Gastroesophageal sphincter (tissue), 4 donors: ENCODE data around the gene P2RY2. TPM values are rescaled to one million over a fixed set of nuclear protein-coding genes. Genes with fewer than 3 reads are reported as not detected.

ENCODE experiments used
- ATAC-seq: fragments of 150-250 bp; one replicate; pipeline ENCODE4 v1.9.1; 2016; ENCODE audit warnings: mild to moderate bottlenecking, moderate library complexity
- H3K27ac ChIP-seq, 4 donors: fragments of 200-600 bp; sonication (generic) in 3 of 4; 1 replicate in 3 of 4; 2 replicates in 1 of 4; pipeline ENCODE4 v1.5.1; 2016 to 2019
- H3K27me3 ChIP-seq: fragments of 200-600 bp; sonication (generic); one replicate; pipeline ENCODE4 v1.5.1; 2019
- H3K36me3 ChIP-seq, 2 donors: fragments of 200-600 bp; sonication (generic); one replicate each; pipeline ENCODE4 v1.5.1; 2019; ENCODE audit warnings: control low read depth in 1 of 2
- H3K4me1 ChIP-seq, 3 donors: fragments of 200-600 bp; sonication (generic); 1 replicate in 2 of 3; 2 replicates in 1 of 3; pipeline ENCODE4 v1.5.1; 2016 to 2019; ENCODE audit warnings: control low read depth in 2 of 3
- H3K4me3 ChIP-seq, 2 donors: fragments of 200-600 bp; sonication (generic); one replicate each; pipeline ENCODE4 v1.5.1; 2019; ENCODE audit warnings: mild to moderate bottlenecking in 1 of 2, moderate library complexity in 1 of 2
- H3K9me3 ChIP-seq, 3 donors: fragments of 200-600 bp; sonication (generic); one replicate each; pipeline ENCODE4 v1.5.1; 2017 to 2019; ENCODE audit warnings: control low read depth in 2 of 3
- EP300 ChIP-seq: sonication (generic); formaldehyde crosslinking; IDR thresholded peaks from one replicate; pipeline ENCODE4 v1.6.1; 2017; ENCODE audit warnings: antibody characterized with exemption, mild to moderate bottlenecking
- POLR2A ChIP-seq, 2 donors: fragments of 450-650 bp; IDR thresholded peaks; one replicate each; pipeline ENCODE4 v1.6.1; 2017; ENCODE audit warnings: antibody characterized with exemption in 2 of 2, mild to moderate bottlenecking in 2 of 2, moderate library complexity in 1 of 2
- POLR2AphosphoS5 ChIP-seq: sonication (generic); formaldehyde crosslinking; IDR thresholded peaks from one replicate; pipeline ENCODE4 v1.6.1; 2017; ENCODE audit warnings: antibody characterized with exemption
- WGBS, 2 donors: methylation state at CpG; one replicate each; pipeline ENCODE4 v1.1.5; 2018; ENCODE audit warnings: low coverage in 1 of 2; 5-methylcytosine and 5-hydroxymethylcytosine counted together
- total RNA-seq, 4 donors: library from RNA; depleted of rRNA; stranded (reverse); fragments of >200 nt; gene quantifications; one replicate each; pipeline ENCODE4 v1.1.0, GENCODE V29; 2016
- TF ChIP-seq, protein P1 (sequence below), 4 experiments: fragments of 200-600 bp in 2 of 4; fragments of 450-650 bp in 2 of 4; sonication (generic) in 1 of 4; IDR thresholded peaks; one replicate each; pipeline ENCODE4 v1.5.1; 2017 to 2019; ENCODE audit warnings: antibody characterized with exemption in 4 of 4, mild to moderate bottlenecking in 2 of 4, moderate library complexity in 2 of 4

The P2RY2 gene
- total RNA-seq: 1 to 10 TPM in 2 of 4 donors, under 1 TPM in 2; 0.35 to 2.5 (median 0.89) TPM

- 0% methylated on average over 3 to 10 of the region's 81 CpGs for WGBS, 2 donors
- H3K9me3 ChIP-seq: no peaks in the 10 kb centered on the region
- no peaks in the 10 kb centered on the region for H3K36me3 ChIP-seq
- H3K4me3 ChIP-seq: peak within 1 kb of the TSS; percentile 21 to 59
- peak within 1 kb of the TSS in 1 of 4 donors; percentile 43 for H3K27ac ChIP-seq
- TF ChIP-seq, protein P1, sequence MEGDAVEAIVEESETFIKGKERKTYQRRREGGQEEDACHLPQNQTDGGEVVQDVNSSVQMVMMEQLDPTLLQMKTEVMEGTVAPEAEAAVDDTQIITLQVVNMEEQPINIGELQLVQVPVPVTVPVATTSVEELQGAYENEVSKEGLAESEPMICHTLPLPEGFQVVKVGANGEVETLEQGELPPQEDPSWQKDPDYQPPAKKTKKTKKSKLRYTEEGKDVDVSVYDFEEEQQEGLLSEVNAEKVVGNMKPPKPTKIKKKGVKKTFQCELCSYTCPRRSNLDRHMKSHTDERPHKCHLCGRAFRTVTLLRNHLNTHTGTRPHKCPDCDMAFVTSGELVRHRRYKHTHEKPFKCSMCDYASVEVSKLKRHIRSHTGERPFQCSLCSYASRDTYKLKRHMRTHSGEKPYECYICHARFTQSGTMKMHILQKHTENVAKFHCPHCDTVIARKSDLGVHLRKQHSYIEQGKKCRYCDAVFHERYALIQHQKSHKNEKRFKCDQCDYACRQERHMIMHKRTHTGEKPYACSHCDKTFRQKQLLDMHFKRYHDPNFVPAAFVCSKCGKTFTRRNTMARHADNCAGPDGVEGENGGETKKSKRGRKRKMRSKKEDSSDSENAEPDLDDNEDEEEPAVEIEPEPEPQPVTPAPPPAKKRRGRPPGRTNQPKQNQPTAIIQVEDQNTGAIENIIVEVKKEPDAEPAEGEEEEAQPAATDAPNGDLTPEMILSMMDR (IDR thresholded peaks at IDR 0.05): peak in 3 of 4 experiments; percentile 25 to 60 (median 42)
- TF ChIP-seq POLR2AphosphoS5: no peak
- no peak for TF ChIP-seq POLR2A (IDR thresholded peaks at IDR 0.05)
- peaks cover 0 to 21% (median 5%) of the 10 kb centered on the region in 3 donors for H3K4me1 ChIP-seq
- H3K27me3 ChIP-seq: peaks cover 19% of the 10 kb centered on the region
- peak; percentile 82 for ATAC-seq
These were observed at the start of gene P2RY2 for GRCh38 chr11:73218106-73218829. Gene P2RY2 (plus strand): TSS chr11:73218281. CDS start chr11:73234160, 15,879 bp downstream.

DNA sequence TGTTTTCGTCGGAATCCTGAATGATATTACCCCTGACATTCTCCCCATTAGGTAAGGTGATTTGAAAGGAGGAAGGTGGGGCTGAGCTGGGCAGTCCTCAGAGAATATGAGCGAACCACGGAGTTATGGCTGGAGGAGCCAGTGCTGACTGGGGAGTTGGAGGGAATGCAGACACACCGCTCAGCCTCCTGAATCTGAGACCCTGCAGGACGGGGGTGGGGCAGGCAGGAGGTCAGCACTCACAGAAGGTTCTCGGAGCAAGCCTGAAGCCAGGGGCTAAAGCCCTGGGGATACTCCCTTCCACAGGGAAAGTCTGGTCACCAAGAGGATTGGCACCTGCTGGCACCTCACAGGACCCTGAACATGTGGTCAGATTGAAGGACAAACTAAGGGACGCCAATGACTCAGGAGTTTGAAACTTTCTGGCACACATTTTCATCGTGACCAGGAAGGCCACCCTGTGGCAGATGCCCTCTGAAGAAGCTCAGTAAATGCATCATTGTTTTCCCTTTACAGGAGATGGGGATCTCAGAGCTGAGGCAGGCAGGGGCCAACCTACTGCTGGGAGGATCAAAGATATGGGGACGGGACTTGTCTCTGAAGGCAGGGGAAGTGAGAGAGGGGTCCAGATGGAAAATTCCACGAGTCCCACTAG is 49.0 kb upstream of the P2RY2 start:
- no peak overlapping the region for H3K4me3 ChIP-seq
- no peaks in the 10 kb centered on the region for H3K9me3 ChIP-seq
- no peak for TF ChIP-seq EP300
- no peak for TF ChIP-seq POLR2A (IDR thresholded peaks at IDR 0.05)
- ATAC-seq: no peak
- no peaks in the 10 kb centered on the region for H3K27me3 ChIP-seq
- peaks cover 0 to 7% (median 5%) of the 10 kb centered on the region in 3 donors for H3K4me1 ChIP-seq
- H3K27ac ChIP-seq: no peak overlapping the region
- WGBS, 2 donors: 94 to 100% methylated on average over 3 of the region's 11 CpGs
- no peaks in the 10 kb centered on the region for H3K36me3 ChIP-seq

DNA sequence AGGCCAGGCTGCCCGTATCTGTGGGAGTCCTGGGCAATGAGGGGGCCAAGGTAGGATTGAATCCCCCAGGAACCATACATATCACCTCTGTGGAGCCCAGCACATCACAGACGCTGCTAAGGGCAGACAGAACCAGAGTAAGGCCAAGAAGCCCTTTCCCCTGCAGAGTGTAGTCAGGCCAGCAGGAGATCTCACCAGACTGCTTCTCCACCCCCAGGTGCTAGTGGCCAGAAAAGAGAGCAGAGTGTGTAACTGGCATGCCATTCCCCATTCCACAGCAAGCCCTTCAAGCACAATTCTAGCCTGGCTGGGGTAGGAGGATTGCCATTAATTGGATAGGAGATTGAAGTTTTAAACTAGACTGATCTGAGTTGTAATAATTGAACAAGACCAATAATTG is 47.9 kb upstream of the P2RY2 start:
- H3K4me1 ChIP-seq: peaks cover 0 to 7% (median 7%) of the 10 kb centered on the region in 3 donors
- no CpG with 5 or more reads among the region's 2 CpGs for WGBS, 2 donors
- H3K36me3 ChIP-seq: no peaks in the 10 kb centered on the region
- H3K9me3 ChIP-seq: no peaks in the 10 kb centered on the region
- H3K4me3 ChIP-seq: no peak overlapping the region
- TF ChIP-seq, protein P1 (IDR thresholded peaks at IDR 0.05): no peak
- ATAC-seq: no peak
- no peaks in the 10 kb centered on the region for H3K27me3 ChIP-seq
- no peak overlapping the region for H3K27ac ChIP-seq

- H3K27me3 ChIP-seq: no peaks in the 10 kb centered on the region
- no peak overlapping the region for H3K27ac ChIP-seq
- H3K9me3 ChIP-seq: no peaks in the 10 kb centered on the region
- ATAC-seq: no peak
- H3K4me3 ChIP-seq: no peak overlapping the region
- TF ChIP-seq, protein P1 (IDR thresholded peaks at IDR 0.05): no peak
- no peak for TF ChIP-seq POLR2A (IDR thresholded peaks at IDR 0.05)
- TF ChIP-seq POLR2AphosphoS5: no peak
- TF ChIP-seq EP300: no peak
- peaks cover 0 to 19% (median 7%) of the 10 kb centered on the region in 3 donors for H3K4me1 ChIP-seq
- 76 to 89% methylated on average over 5 to 6 of the region's 8 CpGs for WGBS, 2 donors
- no peaks in the 10 kb centered on the region for H3K36me3 ChIP-seq
These were observed 46.5 kb upstream of the P2RY2 start for GRCh38 chr11:73171436-73172161.

GRCh38 chr11:73172992-73173656 is 45.0 kb upstream of the P2RY2 start:
- peaks cover 0 to 34% (median 16%) of the 10 kb centered on the region in 3 donors for H3K4me1 ChIP-seq
- H3K27me3 ChIP-seq: no peaks in the 10 kb centered on the region
- H3K27ac ChIP-seq: no peak overlapping the region
- WGBS, 2 donors: 80 to 84% methylated on average over 1 to 3 of the region's 4 CpGs
- TF ChIP-seq POLR2A (IDR thresholded peaks at IDR 0.05) (no peak), POLR2AphosphoS5 (no peak), EP300 (no peak)
- TF ChIP-seq, protein P1 (IDR thresholded peaks at IDR 0.05): no peak
- H3K4me3 ChIP-seq: no peak overlapping the region
- no peak for ATAC-seq
- H3K9me3 ChIP-seq: no peaks in the 10 kb centered on the region
- H3K36me3 ChIP-seq: no peaks in the 10 kb centered on the region
